GM06990 (cell line): Measurements from ENCODE around the gene PPP1R15A.
"Not testable (repeated sequence)": the region's sequence is repeated elsewhere in the genome, so short reads cannot be mapped to it uniquely, and the experiment has no call there.

Source experiments
- DNase-seq: peaks from one replicate; pipeline ENCODE4 v3.0.0-alpha.2; 2011; ENCODE audit not compliant: insufficient read length; ENCODE audit errors: extremely low read depth
- H3K27me3 ChIP-seq: replicated peaks from 2 replicates; pipeline ENCODE4 v1.6.0; 2011; ENCODE audit warnings: low read length; ENCODE audit not compliant: control insufficient read depth, insufficient read depth
- H3K36me3 ChIP-seq: 2 replicates; pipeline ENCODE4 v1.5.1; 2011; ENCODE audit warnings: low read length; ENCODE audit not compliant: control insufficient read depth, insufficient read depth
- H3K4me3 ChIP-seq: replicated peaks from 2 replicates; pipeline ENCODE4 v1.5.1; 2011; ENCODE audit warnings: low read depth, mild to moderate bottlenecking, control low read depth, low read length
- CTCF ChIP-seq: IDR thresholded peaks from 2 replicates; pipeline ENCODE4 v1.5.1; 2011; ENCODE audit warnings: low read length, control low read depth, mild to moderate bottlenecking, inconsistent platforms; ENCODE audit not compliant: insufficient read depth, poor library complexity, severe bottlenecking

PPP1R15A gene

GRCh38 chr19:48874303-48875135 is 2.3 kb downstream of the PPP1R15A start:
- Histone ChIP-seq H3K27me3 (no peaks in the 10 kb centered on the region), H3K4me3 (peak overlapping the region; percentile 87), H3K36me3 (peaks cover 16% of the 10 kb centered on the region)
- no peak for TF ChIP-seq CTCF
- DNase-seq = no peak

- H3K27me3 ChIP-seq = not testable (repeated sequence)
- peak; percentile 73 for DNase-seq
- Histone ChIP-seq H3K36me3 (peaks cover 16% of the 10 kb centered on the region), H3K4me3 (peak overlapping the region; percentile 87)
These were observed 4.1 kb downstream of the PPP1R15A start for GRCh38 chr19:48876043-48876981.

GRCh38 chr19:48877855-48878195 is 5.6 kb downstream of the PPP1R15A start:
- TF ChIP-seq CTCF = no peak
- Histone ChIP-seq H3K27me3 (no peaks in the 10 kb centered on the region), H3K4me3 (no peak overlapping the region), H3K36me3 (peaks cover 16% of the 10 kb centered on the region)
- DNase-seq = no peak

- H3K27me3 ChIP-seq = no peaks in the 10 kb centered on the region
- no peak for TF ChIP-seq CTCF
- H3K36me3 ChIP-seq = peaks cover 15% of the 10 kb centered on the region
These were observed 6.2 kb downstream of the PPP1R15A start for GRCh38 chr19:48878196-48879024.

GRCh38 chr19:48879025-48879637 is 6.9 kb downstream of the PPP1R15A start:
- DNase-seq = no peak
- Histone ChIP-seq H3K4me3 (no peak overlapping the region), H3K27me3 (no peaks in the 10 kb centered on the region), H3K36me3 (peaks cover 11% of the 10 kb centered on the region)
- TF ChIP-seq CTCF = no peak

More at GRCh38 chr19:48878196-48879024, 6.2 kb downstream of the PPP1R15A start:
- H3K4me3 ChIP-seq = no peak overlapping the region
- DNase-seq = no peak

GRCh38 chr19:48879696-48880095 is 7.5 kb downstream of the PPP1R15A start:
- not testable (repeated sequence) for DNase-seq

More at GRCh38 chr19:48879696-48880095, 7.5 kb downstream of the PPP1R15A start:
- not testable (repeated sequence) for H3K4me3 ChIP-seq, H3K27me3 ChIP-seq, H3K36me3 ChIP-seq
